Neural cell (in vitro differentiated cells): Measurements from ENCODE around the gene NFIA. TPM values are rescaled to one million over a fixed set of nuclear protein-coding genes. Genes with fewer than 3 reads are reported as not detected.

Experiments used
- H2AFZ ChIP-seq: fragments of 200-600, 300-800 bp; sonication (generic), shearing (Covaris generic); 2 replicates; pipeline ENCODE4 v1.6.0; 2014; ENCODE audit warnings: low read depth, mild to moderate bottlenecking, antibody characterized with exemption, low read length, moderate library complexity
- H3F3A ChIP-seq: fragments of 200-600 bp; shearing (Covaris generic); 2 replicates; pipeline ENCODE4 v1.6.1; 2016; ENCODE audit warnings: mild to moderate bottlenecking, moderate library complexity, mixed read lengths, antibody characterized with exemption, low read length; ENCODE audit not compliant: insufficient read depth, poor library complexity, severe bottlenecking
- H3K27ac ChIP-seq: fragments of 200-600, 300-800 bp; sonication (generic), shearing (Covaris generic); 2 replicates; pipeline ENCODE4 v1.5.1; 2014; ENCODE audit warnings: mild to moderate bottlenecking, low read length, moderate library complexity
- H3K27me3 ChIP-seq: fragments of 300-800, 200-600 bp; sonication (generic), shearing (Covaris generic); 2 replicates; pipeline ENCODE4 v1.6.0; 2014; ENCODE audit warnings: mild to moderate bottlenecking, low read depth, low read length, moderate library complexity; ENCODE audit not compliant: insufficient read depth
- H3K36me3 ChIP-seq: fragments of 300-800, 200-600 bp; sonication (generic), shearing (Covaris generic); 2 replicates; pipeline ENCODE4 v1.5.1; 2014; ENCODE audit warnings: mild to moderate bottlenecking, antibody characterized with exemption, low read length, moderate library complexity; ENCODE audit not compliant: insufficient read depth
- H3K4me2 ChIP-seq: fragments of 300-800, 200-600 bp; sonication (generic), shearing (Covaris generic); 2 replicates; pipeline ENCODE4 v1.6.0; 2014; ENCODE audit warnings: mild to moderate bottlenecking, low read length
- H3K4me3 ChIP-seq: fragments of 300-800, 200-600 bp; sonication (generic), shearing (Covaris generic); 2 replicates; pipeline ENCODE4 v1.5.1; 2014; ENCODE audit warnings: mild to moderate bottlenecking, low read length, moderate library complexity
- H3K79me2 ChIP-seq: fragments of 200-600 bp; shearing (Covaris generic); replicated peaks from 2 replicates; pipeline ENCODE4 v1.6.0; 2014; ENCODE audit warnings: mild to moderate bottlenecking, low read length, moderate library complexity; ENCODE audit not compliant: insufficient read depth
- H3K9ac ChIP-seq: fragments of 300-800, 200-600 bp; sonication (generic), shearing (Covaris generic); 2 replicates; pipeline ENCODE4 v1.6.1; 2016; ENCODE audit warnings: mild to moderate bottlenecking, low read length, mixed read lengths
- H3K9me2 ChIP-seq: fragments of 200-600 bp; shearing (Covaris generic); 2 replicates; pipeline ENCODE4 v1.6.1; 2016; ENCODE audit warnings: mild to moderate bottlenecking, low read length, mixed read lengths; ENCODE audit not compliant: insufficient read depth
- H3K9me3 ChIP-seq: fragments of 200-600, 300-800 bp; sonication (generic), shearing (Covaris generic); 2 replicates; pipeline ENCODE4 v1.6.1; 2016; ENCODE audit warnings: mild to moderate bottlenecking, mixed run types, low read length, moderate library complexity, mixed read lengths
- H4K20me1 ChIP-seq: fragments of 200-600 bp; shearing (Covaris generic); 2 replicates; pipeline ENCODE4 v1.6.1; 2016; ENCODE audit warnings: mild to moderate bottlenecking, mixed run types; ENCODE audit not compliant: insufficient read depth
- EP300 ChIP-seq: fragments of 450-650 bp; conservative IDR thresholded peaks from 2 replicates; pipeline ENCODE4 v1.6.1; 2014; ENCODE audit warnings: antibody characterized with exemption, mild to moderate bottlenecking, moderate library complexity; ENCODE audit not compliant: poor library complexity, severe bottlenecking
- EZH2 ChIP-seq: fragments of 200-600, 300-800 bp; shearing (Covaris generic), sonication (generic); IDR thresholded peaks from 2 replicates; pipeline ENCODE4 v1.6.1; 2014; ENCODE audit warnings: antibody characterized with exemption, low read length, borderline replicate concordance, mild to moderate bottlenecking; ENCODE audit not compliant: insufficient read depth, poor library complexity, severe bottlenecking
- MXI1 ChIP-seq: fragments of 450-650 bp; conservative IDR thresholded peaks from 2 replicates; pipeline ENCODE4 v1.6.1; 2014; ENCODE audit warnings: antibody characterized with exemption, mild to moderate bottlenecking; ENCODE audit not compliant: poor library complexity, severe bottlenecking
- POLR2AphosphoS5 ChIP-seq: IDR thresholded peaks from 2 replicates; pipeline ENCODE4 v1.6.1; 2012
- RAD21 ChIP-seq: fragments of 450-650 bp; conservative IDR thresholded peaks from 2 replicates; pipeline ENCODE4 v1.6.1; 2014; ENCODE audit warnings: antibody characterized with exemption, mild to moderate bottlenecking, moderate library complexity
- SMC3 ChIP-seq: fragments of 450-650 bp; conservative IDR thresholded peaks from 2 replicates; pipeline ENCODE4 v1.6.1; 2014; ENCODE audit warnings: antibody characterized with exemption, mild to moderate bottlenecking, moderate library complexity; ENCODE audit not compliant: poor library complexity
- TAF1 ChIP-seq: IDR thresholded peaks from 2 replicates; pipeline ENCODE4 v1.6.1; 2012; ENCODE audit warnings: low read depth
- polyA plus RNA-seq: library from polyadenylated mRNA; depleted of rRNA; stranded (reverse); fragments of >200 nt; gene quantifications from 2 replicates; pipeline ENCODE4 v1.2.3, GENCODE V29; 2014
- TF ChIP-seq, protein P1 (sequence below): fragments of 450-650 bp; IDR thresholded peaks from 2 replicates; pipeline ENCODE4 v1.5.1; 2014; ENCODE audit warnings: antibody characterized with exemption, mild to moderate bottlenecking, moderate library complexity; ENCODE audit not compliant: poor library complexity, severe bottlenecking

The NFIA gene
- polyA plus RNA-seq, 1 donor from 2014 or later = 0.47 TPM

- Histone ChIP-seq H3K9me3 (no peaks in the 10 kb centered on the region), H4K20me1 (no peaks in the 10 kb centered on the region), H3K79me2 (no peaks in the 10 kb centered on the region), H2AFZ (no peak overlapping the region), H3K4me3 (no peak overlapping the region), H3K9me2 (no peaks in the 10 kb centered on the region), H3K36me3 (no peaks in the 10 kb centered on the region), H3K27me3 (no peaks in the 10 kb centered on the region), H3K4me2 (no peak overlapping the region), H3F3A (no peaks in the 10 kb centered on the region), H3K9ac (no peak overlapping the region), H3K27ac (no peak overlapping the region)
- TF ChIP-seq EZH2 (no peak), MXI1 (no peak), TAF1 (no peak), EP300 (no peak), RAD21 (no peak), SMC3 (no peak)
- TF ChIP-seq, protein P1, sequence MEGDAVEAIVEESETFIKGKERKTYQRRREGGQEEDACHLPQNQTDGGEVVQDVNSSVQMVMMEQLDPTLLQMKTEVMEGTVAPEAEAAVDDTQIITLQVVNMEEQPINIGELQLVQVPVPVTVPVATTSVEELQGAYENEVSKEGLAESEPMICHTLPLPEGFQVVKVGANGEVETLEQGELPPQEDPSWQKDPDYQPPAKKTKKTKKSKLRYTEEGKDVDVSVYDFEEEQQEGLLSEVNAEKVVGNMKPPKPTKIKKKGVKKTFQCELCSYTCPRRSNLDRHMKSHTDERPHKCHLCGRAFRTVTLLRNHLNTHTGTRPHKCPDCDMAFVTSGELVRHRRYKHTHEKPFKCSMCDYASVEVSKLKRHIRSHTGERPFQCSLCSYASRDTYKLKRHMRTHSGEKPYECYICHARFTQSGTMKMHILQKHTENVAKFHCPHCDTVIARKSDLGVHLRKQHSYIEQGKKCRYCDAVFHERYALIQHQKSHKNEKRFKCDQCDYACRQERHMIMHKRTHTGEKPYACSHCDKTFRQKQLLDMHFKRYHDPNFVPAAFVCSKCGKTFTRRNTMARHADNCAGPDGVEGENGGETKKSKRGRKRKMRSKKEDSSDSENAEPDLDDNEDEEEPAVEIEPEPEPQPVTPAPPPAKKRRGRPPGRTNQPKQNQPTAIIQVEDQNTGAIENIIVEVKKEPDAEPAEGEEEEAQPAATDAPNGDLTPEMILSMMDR = no peak
Measured at GRCh38 chr1:61436491-61437120, 354.2 kb downstream of the NFIA start.

GRCh38 chr1:61439234-61439633, 356.9 kb downstream of the NFIA start:
- Histone ChIP-seq H3F3A (no peaks in the 10 kb centered on the region), H2AFZ (no peak overlapping the region), H3K79me2 (no peaks in the 10 kb centered on the region), H3K9me3 (no peaks in the 10 kb centered on the region), H3K27me3 (no peaks in the 10 kb centered on the region), H3K36me3 (no peaks in the 10 kb centered on the region), H3K4me2 (no peak overlapping the region), H3K27ac (no peak overlapping the region), H3K4me3 (no peak overlapping the region), H4K20me1 (no peaks in the 10 kb centered on the region), H3K9me2 (no peaks in the 10 kb centered on the region), H3K9ac (no peak overlapping the region)
- TF ChIP-seq TAF1 = no peak
- TF ChIP-seq, protein P1 = no peak
- TF ChIP-seq EP300 = no peak
- no peak for TF ChIP-seq SMC3
- TF ChIP-seq MXI1 = no peak
- TF ChIP-seq RAD21 = no peak
- no peak for TF ChIP-seq EZH2

- no peak overlapping the region for H2AFZ ChIP-seq
- TF ChIP-seq EZH2 = no peak
- no peak for TF ChIP-seq SMC3
- no peak for TF ChIP-seq EP300
- TF ChIP-seq POLR2AphosphoS5 = no peak
- no peak for TF ChIP-seq MXI1
- H3K9ac ChIP-seq = no peak overlapping the region
- H3K36me3 ChIP-seq = no peaks in the 10 kb centered on the region
- no peaks in the 10 kb centered on the region for H3K9me3 ChIP-seq
- H3K27ac ChIP-seq = no peak overlapping the region
- no peaks in the 10 kb centered on the region for H3K79me2 ChIP-seq
- H3F3A ChIP-seq = no peaks in the 10 kb centered on the region
- H3K4me2 ChIP-seq = no peak overlapping the region
- no peaks in the 10 kb centered on the region for H4K20me1 ChIP-seq
- H3K4me3 ChIP-seq = no peak overlapping the region
- no peaks in the 10 kb centered on the region for H3K27me3 ChIP-seq
- no peaks in the 10 kb centered on the region for H3K9me2 ChIP-seq
Measured at GRCh38 chr1:61441723-61442262, 359.4 kb downstream of the NFIA start.
